Fibroblast of lung (primary cell): Measurements from ENCODE around the gene ERMP1.

Experiments
- EZH2 ChIP-seq: IDR thresholded peaks from 2 replicates; pipeline ENCODE4 v1.5.1; 2012; ENCODE audit warnings: low read length, control low read depth, mild to moderate bottlenecking; ENCODE audit errors: missing control alignments
- TF ChIP-seq, protein P1 (sequence below), 2 donors: IDR thresholded peaks in 1 of 2; conservative IDR thresholded peaks in 1 of 2; 1 replicate in 1 of 2; 2 replicates in 1 of 2; pipeline ENCODE4 v1.5.1; 2011 to 2012; ENCODE audit warnings: low read length in 2 of 2, control low read depth in 1 of 2, inconsistent platforms in 1 of 2, low read depth in 1 of 2, mild to moderate bottlenecking in 1 of 2

GRCh38 chr9:5818424-5819142, 14.3 kb downstream of the ERMP1 start:
- TF ChIP-seq, protein P1, sequence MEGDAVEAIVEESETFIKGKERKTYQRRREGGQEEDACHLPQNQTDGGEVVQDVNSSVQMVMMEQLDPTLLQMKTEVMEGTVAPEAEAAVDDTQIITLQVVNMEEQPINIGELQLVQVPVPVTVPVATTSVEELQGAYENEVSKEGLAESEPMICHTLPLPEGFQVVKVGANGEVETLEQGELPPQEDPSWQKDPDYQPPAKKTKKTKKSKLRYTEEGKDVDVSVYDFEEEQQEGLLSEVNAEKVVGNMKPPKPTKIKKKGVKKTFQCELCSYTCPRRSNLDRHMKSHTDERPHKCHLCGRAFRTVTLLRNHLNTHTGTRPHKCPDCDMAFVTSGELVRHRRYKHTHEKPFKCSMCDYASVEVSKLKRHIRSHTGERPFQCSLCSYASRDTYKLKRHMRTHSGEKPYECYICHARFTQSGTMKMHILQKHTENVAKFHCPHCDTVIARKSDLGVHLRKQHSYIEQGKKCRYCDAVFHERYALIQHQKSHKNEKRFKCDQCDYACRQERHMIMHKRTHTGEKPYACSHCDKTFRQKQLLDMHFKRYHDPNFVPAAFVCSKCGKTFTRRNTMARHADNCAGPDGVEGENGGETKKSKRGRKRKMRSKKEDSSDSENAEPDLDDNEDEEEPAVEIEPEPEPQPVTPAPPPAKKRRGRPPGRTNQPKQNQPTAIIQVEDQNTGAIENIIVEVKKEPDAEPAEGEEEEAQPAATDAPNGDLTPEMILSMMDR (conservative IDR thresholded peaks at IDR 0.05 in 1 of 2, IDR thresholded peaks at IDR 0.05 in 1 of 2; ENCODE audit: low read depth in 1 of 2, low read length in 2 of 2), result no peak
- TF ChIP-seq EZH2, result no peak
